Measurements from ENCODE around the gene PARP15.

DNA sequence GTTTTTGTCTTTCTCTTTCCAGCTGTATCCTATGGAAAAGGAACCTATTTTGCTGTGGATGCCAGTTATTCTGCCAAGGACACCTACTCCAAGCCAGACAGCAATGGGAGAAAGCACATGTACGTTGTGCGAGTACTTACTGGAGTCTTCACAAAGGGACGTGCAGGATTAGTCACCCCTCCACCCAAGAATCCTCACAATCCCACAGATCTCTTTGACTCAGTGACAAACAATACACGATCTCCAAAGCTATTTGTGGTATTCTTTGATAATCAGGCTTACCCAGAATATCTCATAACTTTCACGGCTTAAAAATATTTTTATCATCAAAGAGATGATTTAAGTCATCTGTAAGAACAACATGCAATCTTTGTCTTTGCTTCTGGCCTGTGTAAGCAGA is 58.3 kb downstream of the PARP15 start:
- TF ChIP-seq, protein P1, sequence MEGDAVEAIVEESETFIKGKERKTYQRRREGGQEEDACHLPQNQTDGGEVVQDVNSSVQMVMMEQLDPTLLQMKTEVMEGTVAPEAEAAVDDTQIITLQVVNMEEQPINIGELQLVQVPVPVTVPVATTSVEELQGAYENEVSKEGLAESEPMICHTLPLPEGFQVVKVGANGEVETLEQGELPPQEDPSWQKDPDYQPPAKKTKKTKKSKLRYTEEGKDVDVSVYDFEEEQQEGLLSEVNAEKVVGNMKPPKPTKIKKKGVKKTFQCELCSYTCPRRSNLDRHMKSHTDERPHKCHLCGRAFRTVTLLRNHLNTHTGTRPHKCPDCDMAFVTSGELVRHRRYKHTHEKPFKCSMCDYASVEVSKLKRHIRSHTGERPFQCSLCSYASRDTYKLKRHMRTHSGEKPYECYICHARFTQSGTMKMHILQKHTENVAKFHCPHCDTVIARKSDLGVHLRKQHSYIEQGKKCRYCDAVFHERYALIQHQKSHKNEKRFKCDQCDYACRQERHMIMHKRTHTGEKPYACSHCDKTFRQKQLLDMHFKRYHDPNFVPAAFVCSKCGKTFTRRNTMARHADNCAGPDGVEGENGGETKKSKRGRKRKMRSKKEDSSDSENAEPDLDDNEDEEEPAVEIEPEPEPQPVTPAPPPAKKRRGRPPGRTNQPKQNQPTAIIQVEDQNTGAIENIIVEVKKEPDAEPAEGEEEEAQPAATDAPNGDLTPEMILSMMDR (IDR thresholded peaks at IDR 0.05; ENCODE audit: insufficient read depth, low read length, poor library complexity, severe bottlenecking), result no peak
- TF ChIP-seq EZH2phosphoT487 (conservative IDR thresholded peaks at IDR 0.05; ENCODE audit: low read length), result no peak

Data from SU-DHL-6 (cell line).